HepG2 (cell line): ENCODE measurements around the gene GTF2E1. TPM values are rescaled to one million over a fixed set of nuclear protein-coding genes. Genes with fewer than 3 reads are reported as not detected.
A peak's percentile ranks its signal among the peaks of the same experiment; 100 is the strongest.

Experiments used
- ATAC-seq: fragments of 200-7000 bp; cut with Tn5 transposase; 3 replicates; pipeline ENCODE4 v1.9.1; 2020; ENCODE audit warnings: mild to moderate bottlenecking, moderate library complexity
- BruUV-seq: library from RNA; stranded (reverse); fragments of 400-500 nt; replicated peaks from 2 replicates; lab custom pipeline; 2021; lab: Mats Ljungman, UMichigan
- CTCF ChIA-PET: fragments of 300-600 bp; formaldehyde crosslinking; extraction: SDS; loops from one replicate; lab custom pipeline; 2021; ENCODE audit warnings: low total read pairs, inconsistent platforms, low intra/inter-chr PET ratio; lab: Yijun Ruan, JAX
- POLR2A ChIA-PET: fragments of 350-600 bp; sonication (Branson Sonifier 250); formaldehyde crosslinking; loops from one replicate; lab custom pipeline; 2020; ENCODE audit warnings: antibody characterized with exemption, inconsistent platforms; lab: Yijun Ruan, JAX
- DNase-seq: peaks from one replicate; pipeline ENCODE4 v3.0.0-alpha.2; 2015; ENCODE audit warnings: low spot score
- FAIRE-seq: peaks from 3 replicates; lab custom pipeline; 2011; peaks lifted over from hg19 to GRCh38; lab: Jason Lieb, UNC
- H2AFZ ChIP-seq: one replicate; pipeline ENCODE4 v1.6.1; 2011; ENCODE audit warnings: low read length, inconsistent platforms
- H3K27ac ChIP-seq: fragments of 300-600 bp; 3 replicates; pipeline ENCODE4 v1.8.0; 2011; ENCODE audit warnings: mixed run types, mild to moderate bottlenecking, mixed read lengths, low read length, inconsistent platforms; ENCODE audit not compliant: insufficient read depth; ENCODE audit errors: extremely low read length
- H3K27me3 ChIP-seq, 2 experiments: fragments of 200-600 bp in 1 of 2; 2 replicates in 1 of 2; 3 replicates in 1 of 2; pipeline versions ENCODE4 v1.6.0 to v1.8.0; 2011; ENCODE audit warnings: low read length in 2 of 2, mild to moderate bottlenecking in 2 of 2, moderate library complexity in 2 of 2, inconsistent platforms in 1 of 2; ENCODE audit not compliant: insufficient read depth in 2 of 2, control insufficient read depth in 1 of 2
- H3K36me3 ChIP-seq, 2 experiments: fragments of 200-600 bp in 1 of 2; replicated peaks in 1 of 2; 2 replicates in 1 of 2; 3 replicates in 1 of 2; pipeline versions ENCODE4 v1.5.1 to v1.8.0; 2011; ENCODE audit warnings: low read length in 2 of 2, inconsistent platforms in 1 of 2; ENCODE audit not compliant: insufficient read depth in 2 of 2, control insufficient read depth in 1 of 2
- H3K4me1 ChIP-seq: 2 replicates; pipeline ENCODE4 v1.5.1; 2012; ENCODE audit warnings: low read length, inconsistent platforms; ENCODE audit not compliant: insufficient read depth
- H3K4me2 ChIP-seq: 2 replicates; pipeline ENCODE4 v1.6.0; 2011; ENCODE audit warnings: low read depth, low read length, inconsistent platforms
- H3K4me3 ChIP-seq, 3 experiments: fragments of 200-600 bp in 1 of 3; sonication (generic), shearing (Covaris generic) in 1 of 3; replicated peaks in 1 of 3; 2 replicates each; pipeline ENCODE4 v1.5.1; 2011 to 2016; ENCODE audit warnings: low read length in 3 of 3, inconsistent platforms in 2 of 3, low read depth in 2 of 3, mild to moderate bottlenecking in 2 of 3, control low read depth in 1 of 3, mixed read lengths in 1 of 3; ENCODE audit not compliant: insufficient read depth in 1 of 3
- H3K79me2 ChIP-seq: one replicate; pipeline ENCODE4 v1.6.1; 2011; ENCODE audit warnings: low read length, inconsistent platforms; ENCODE audit not compliant: insufficient read depth
- H3K9ac ChIP-seq: 2 replicates; pipeline ENCODE4 v1.6.0; 2011; ENCODE audit warnings: mild to moderate bottlenecking, low read depth, low read length, inconsistent platforms; ENCODE audit not compliant: insufficient read depth
- H3K9me3 ChIP-seq: 2 replicates; pipeline ENCODE4 v1.5.1; 2012; ENCODE audit warnings: mild to moderate bottlenecking, low read length
- H4K20me1 ChIP-seq: 2 replicates; pipeline ENCODE4 v1.6.0; 2011; ENCODE audit warnings: inconsistent platforms, mild to moderate bottlenecking, low read length, moderate library complexity; ENCODE audit not compliant: insufficient read depth
- CREB3 ChIP-seq: sonication (generic); formaldehyde crosslinking; IDR thresholded peaks from 2 replicates; pipeline ENCODE4 v1.5.0; 2020; ENCODE audit warnings: missing genetic modification reagents
- GATAD2A ChIP-seq: IDR thresholded peaks from 2 replicates; pipeline ENCODE4 v1.6.1; 2016
- HCFC1 ChIP-seq: fragments of 150-350 bp; IDR thresholded peaks from 2 replicates; pipeline ENCODE4 v1.6.1; 2014; ENCODE audit warnings: low read depth, low read length
- HDAC2 ChIP-seq: sonication (generic); formaldehyde crosslinking; IDR thresholded peaks from 2 replicates; pipeline ENCODE4 v1.4.0; 2020; ENCODE audit warnings: missing genetic modification reagents
- KLF12 ChIP-seq: sonication (generic); formaldehyde crosslinking; IDR thresholded peaks from 2 replicates; pipeline ENCODE4 v1.4.0; 2020; ENCODE audit warnings: missing genetic modification reagents, borderline replicate concordance
- MED1 ChIP-seq: sonication (generic); formaldehyde crosslinking; IDR thresholded peaks from 2 replicates; pipeline ENCODE4 v1.4.0; 2020; ENCODE audit warnings: missing genetic modification reagents
- MEIS1 ChIP-seq: sonication (generic); formaldehyde crosslinking; IDR thresholded peaks from 2 replicates; pipeline ENCODE4 v1.9.0; 2021; ENCODE audit warnings: mild to moderate bottlenecking, missing genetic modification reagents, moderate library complexity, borderline replicate concordance
- MIXL1 ChIP-seq: IDR thresholded peaks from 2 replicates; pipeline ENCODE4 v1.6.1; 2016
- TRIM24 ChIP-seq: sonication (generic); formaldehyde crosslinking; IDR thresholded peaks from 2 replicates; pipeline ENCODE4 v1.8.0; 2022; ENCODE audit warnings: mild to moderate bottlenecking, missing genetic modification reagents
- XRCC5 ChIP-seq: fragments of 200-400 bp; formaldehyde crosslinking; optimal IDR thresholded peaks from 2 replicates; pipeline ENCODE3; 2017; ENCODE audit warnings: mild to moderate bottlenecking, low read length
- ZBTB14 ChIP-seq: sonication (generic); formaldehyde crosslinking; IDR thresholded peaks from 2 replicates; pipeline ENCODE4 v1.4.0; 2020; ENCODE audit warnings: missing genetic modification reagents
- ZBTB43 ChIP-seq: sonication (generic); formaldehyde crosslinking; conservative IDR thresholded peaks from 2 replicates; pipeline ENCODE4 v1.4.0; 2020; ENCODE audit warnings: missing genetic modification reagents
- ZNF629 ChIP-seq: sonication (generic); formaldehyde crosslinking; conservative IDR thresholded peaks from 2 replicates; pipeline ENCODE4 v1.5.0; 2020; ENCODE audit warnings: missing genetic modification reagents
- ZNF687 ChIP-seq: sonication (generic); formaldehyde crosslinking; IDR thresholded peaks from 2 replicates; pipeline ENCODE4 v1.5.1; 2020; ENCODE audit warnings: mild to moderate bottlenecking, missing genetic modification reagents, moderate library complexity
- ZNF724P ChIP-seq: sonication (generic); formaldehyde crosslinking; IDR thresholded peaks from 2 replicates; pipeline ENCODE4 v1.8.0; 2022; ENCODE audit warnings: missing genetic modification reagents, borderline replicate concordance
- ZNF747 ChIP-seq: sonication (generic); formaldehyde crosslinking; IDR thresholded peaks from 2 replicates; pipeline ENCODE4 v1.8.1; 2023; ENCODE audit warnings: missing genetic modification reagents, mild to moderate bottlenecking, borderline replicate concordance
- WGBS: methylation state at CpG from one replicate; pipeline ENCODE4 v1.1.6; 2017; ENCODE audit warnings: low lambda C conversion rate; 5-methylcytosine and 5-hydroxymethylcytosine counted together
- in situ Hi-C: cut with HindIII; loops from 2 replicates; pipeline ENCODE4 v1.10.0; 2017; ENCODE audit warnings: low pct_unique_long_range_greater_than_20kb; ENCODE audit not compliant: extremely low pct_ligation_motif_present
- intact Hi-C: fragments of 100-400 bp; cut with micrococcal nuclease; formaldehyde crosslinking; loops from one replicate; pipeline ENCODE4 v1.10.0; 2022; ENCODE audit not compliant: unreplicated experiment
- polyA plus RNA-seq, 8 experiments: library from polyadenylated mRNA; depleted of rRNA in 3 of 8; stranded (reverse) in 7 of 8; unstranded in 1 of 8; fragments of >200 nt; fragmentation: Illumina TruSeq in 4 of 8; extraction: Trizol in 4 of 8; gene quantifications; 2 replicates each; pipeline versions ENCODE4 v1.2.1 to v1.2.3, GENCODE V29; 2011 to 2016; ENCODE audit warnings: low read depth in 4 of 8, missing spikeins in 1 of 8, mixed read lengths in 1 of 8; ENCODE audit not compliant: insufficient read depth in 1 of 8
- total RNA-seq, 5 experiments: library from RNA; depleted of rRNA; stranded (reverse); fragments of >200 nt; fragmentation: Illumina TruSeq; extraction: Trizol; gene quantifications; 2 replicates each; pipeline ENCODE4 v1.2.3, GENCODE V29; 2016; ENCODE audit warnings: low read depth in 1 of 5

Gene GTF2E1
- total and polyA plus RNA-seq, 2 of the 13 experiments (the other 11 are each of a cell fraction or from before 2014, with no cell fraction given) = 7.7 to 21.5 TPM

GRCh38 chr3:120741837-120742197, 727 bp upstream of the GTF2E1 start (continued):
- TF ChIP-seq TRIM24 (CRISPR knock-in tag) = no peak
- 0 out of 2 replicates have a peak, but pooled peaks have one; percentile 27 for TF ChIP-seq HDAC2 (CRISPR knock-in tag)
- no peak for TF ChIP-seq HCFC1
- peak; percentile 98 for TF ChIP-seq ZNF629
- TF ChIP-seq CREB3 (CRISPR knock-in tag) = no peak
- TF ChIP-seq ZBTB14 (CRISPR knock-in tag) = 0 out of 2 replicates have a peak, but pooled peaks have one; percentile 17
- TF ChIP-seq ZNF747 (CRISPR knock-in tag) = no peak
- TF ChIP-seq MED1 (CRISPR knock-in tag) = 0 out of 2 replicates have a peak, but pooled peaks have one; percentile 2
- no peak for TF ChIP-seq KLF12 (CRISPR knock-in tag)
- no peak for TF ChIP-seq MEIS1 (CRISPR knock-in tag)
- TF ChIP-seq, all 625 proteins: peak for 17

GRCh38 chr3:120742849-120743365, 363 bp downstream of the GTF2E1 start:
- H3K4me1 ChIP-seq = peaks cover 29% of the 10 kb centered on the region
- H3K27ac ChIP-seq = peak overlapping the region; percentile 98
- no peak for FAIRE-seq
- H3K27me3 ChIP-seq = no peaks in the 10 kb centered on the region; a peak in 1 of 5 replicates
- peak overlapping the region; percentile 98 for H3K9ac ChIP-seq
- peak overlapping the region; percentile 80 for H3K4me2 ChIP-seq
- peak overlapping the region; percentile 89 to 98 (median 90) for H3K4me3 ChIP-seq
- intact Hi-C loops (loop anchor here (1.0 to 5.0 kb wide), 3 partner anchors 61 to 106 kb away; partner anchors contain the start of gene HGD), in situ Hi-C loops (loop anchor here (5.0 kb wide), 1 partner anchor 66 kb away; no protein-coding TSS in a partner anchor)
- WGBS = under 1% methylated on average over 22 of the region's 26 CpGs
- peaks cover 47% of the 10 kb centered on the region for H3K79me2 ChIP-seq
- H2AFZ ChIP-seq = no peak overlapping the region
- ChIA-PET CTCF (no interaction called here), POLR2A (interaction anchor here (0.6 to 2.6 kb wide), 6 partner anchors 18 to 147 kb away, joined by 3 to 18 read pairs (median 4); partner anchors contain the start of genes HGD and NDUFB4)
- peak; percentile 72 for ATAC-seq
- H4K20me1 ChIP-seq = no peaks in the 10 kb centered on the region
- TSS peak; percentile 90 for BruUV-seq
- DNase-seq = no peak
- no peaks in the 10 kb centered on the region for H3K9me3 ChIP-seq
- H3K36me3 ChIP-seq = 0 out of 5 replicates have a peak, but pooled peaks cover 0 to 4% of the 10 kb centered on the region in 2 experiments
- TF ChIP-seq MIXL1 (0 out of 2 replicates have a peak, but pooled peaks have one; percentile 1), GATAD2A (CRISPR knock-in tag) (peak; percentile 1; the same call in 1 of the 2 replicates), ZNF687 (peak; percentile 56), XRCC5 (peak; percentile 2), ZBTB43 (CRISPR knock-in tag) (0 out of 2 replicates have a peak, but pooled peaks have one; percentile 26), ZNF724P (CRISPR knock-in tag) (0 out of 2 replicates have a peak, but pooled peaks have one; percentile 46)
